ENCODE data around the gene P4HA2.

GRCh38 chr5:132183723-132184122 is 43.9 kb downstream of the P4HA2 start:
- TF ChIP-seq, protein P1, sequence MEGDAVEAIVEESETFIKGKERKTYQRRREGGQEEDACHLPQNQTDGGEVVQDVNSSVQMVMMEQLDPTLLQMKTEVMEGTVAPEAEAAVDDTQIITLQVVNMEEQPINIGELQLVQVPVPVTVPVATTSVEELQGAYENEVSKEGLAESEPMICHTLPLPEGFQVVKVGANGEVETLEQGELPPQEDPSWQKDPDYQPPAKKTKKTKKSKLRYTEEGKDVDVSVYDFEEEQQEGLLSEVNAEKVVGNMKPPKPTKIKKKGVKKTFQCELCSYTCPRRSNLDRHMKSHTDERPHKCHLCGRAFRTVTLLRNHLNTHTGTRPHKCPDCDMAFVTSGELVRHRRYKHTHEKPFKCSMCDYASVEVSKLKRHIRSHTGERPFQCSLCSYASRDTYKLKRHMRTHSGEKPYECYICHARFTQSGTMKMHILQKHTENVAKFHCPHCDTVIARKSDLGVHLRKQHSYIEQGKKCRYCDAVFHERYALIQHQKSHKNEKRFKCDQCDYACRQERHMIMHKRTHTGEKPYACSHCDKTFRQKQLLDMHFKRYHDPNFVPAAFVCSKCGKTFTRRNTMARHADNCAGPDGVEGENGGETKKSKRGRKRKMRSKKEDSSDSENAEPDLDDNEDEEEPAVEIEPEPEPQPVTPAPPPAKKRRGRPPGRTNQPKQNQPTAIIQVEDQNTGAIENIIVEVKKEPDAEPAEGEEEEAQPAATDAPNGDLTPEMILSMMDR (conservative IDR thresholded peaks at IDR 0.05): no peak
- no peak for TF ChIP-seq ZFX (IDR thresholded peaks at IDR 0.05)

Data from C4-2B (cell line).